Measurements from ENCODE around the gene INPP5A. TPM values are rescaled to one million over a fixed set of nuclear protein-coding genes. Genes with fewer than 3 reads are reported as not detected.

The INPP5A gene
- total and polyA plus RNA-seq, 2 donors (not counting 1 experiment from before 2014, with no cell fraction given) = 9.3 to 87.8 TPM

GRCh38 chr10:132584081-132584480 is 46.5 kb downstream of the INPP5A start:
- no peak overlapping the region for H3K27ac ChIP-seq (ENCODE audit: low read length in 2 of 2)
- H3K27me3 ChIP-seq (replicated peaks in 1 of 4; ENCODE audit: control extremely low read depth in 1 of 4, control insufficient read depth in 3 of 4, insufficient read depth in 4 of 4, low read length in 3 of 4) = no peaks in the 10 kb centered on the region
- H3K9ac ChIP-seq (ENCODE audit: low read length) = no peak overlapping the region
- Mint-ChIP-seq H3K9me3 (ENCODE audit: insufficient read depth) (no peaks in the 10 kb centered on the region), H3K27ac (no peak overlapping the region), H3K27me3 (no peaks in the 10 kb centered on the region), H3K4me3 (no peak overlapping the region), H3K4me1 (peaks cover 72% of the 10 kb centered on the region)
- ATAC-seq (ENCODE audit: low read depth) = no peak
- no peaks in the 10 kb centered on the region for H3K36me3 ChIP-seq (replicated peaks in 1 of 2; ENCODE audit: control extremely low read depth in 1 of 2, control insufficient read depth in 1 of 2, extremely low read depth in 1 of 2, insufficient read depth in 2 of 2, low read length in 1 of 2)
- CTCF ChIA-PET = no interaction called here
- no CpG with 5 or more reads among the region's 1 CpG for WGBS (ENCODE audit: insufficient coverage)
- peaks cover 40 to 51% of the 10 kb centered on the region in 2 donors for H3K4me1 ChIP-seq (ENCODE audit: control insufficient read depth in 2 of 2, insufficient read depth in 2 of 2, low read length in 2 of 2)
- no peak overlapping the region for H2AFZ ChIP-seq (ENCODE audit: insufficient read depth, low read depth, low read length, poor library complexity, severe bottlenecking)
- no peak for DNase-seq
- no peak overlapping the region for H3K4me2 ChIP-seq (replicated peaks; ENCODE audit: low read depth, low read length, poor library complexity, severe bottlenecking)
- TF ChIP-seq EZH2 (IDR thresholded peaks at IDR 0.05; ENCODE audit: borderline replicate concordance, insufficient read depth, low read depth, low read length, poor library complexity, severe bottlenecking) (no peak), CTCF (IDR thresholded peaks at IDR 0.05) (no peak)
- intact Hi-C loops (cut with micrococcal nuclease) = no loop called here
- peaks cover 0 to 17% (median 0%) of the 10 kb centered on the region in 3 donors for H3K9me3 ChIP-seq (ENCODE audit: control extremely low read depth in 1 of 3, control insufficient read depth in 2 of 3, insufficient read depth in 1 of 3, low read length in 2 of 3)
- H3K4me3 ChIP-seq (ENCODE audit: control extremely low read depth in 1 of 5, extremely low read depth in 1 of 5, insufficient read depth in 1 of 5, low read depth in 2 of 5, low read length in 4 of 5) = no peak overlapping the region
- H4K20me1 ChIP-seq (ENCODE audit: control insufficient read depth, insufficient read depth, low read length, poor library complexity, severe bottlenecking) = peaks cover 19% of the 10 kb centered on the region
- H3K79me2 ChIP-seq (ENCODE audit: control insufficient read depth, insufficient read depth, low read length) = peaks cover 96% of the 10 kb centered on the region
- POLR2A ChIA-PET = no interaction called here

GRCh38 chr10:132585732-132586722 is 48.4 kb downstream of the INPP5A start:
- Mint-ChIP-seq H3K27me3 (no peaks in the 10 kb centered on the region), H3K9me3 (ENCODE audit: insufficient read depth) (no peaks in the 10 kb centered on the region), H3K27ac (peak overlapping the region; percentile 62), H3K4me1 (peaks cover 74% of the 10 kb centered on the region), H3K4me3 (peak overlapping the region; percentile 26)
- peaks cover 10% of the 10 kb centered on the region for H4K20me1 ChIP-seq (ENCODE audit: control insufficient read depth, insufficient read depth, low read length, poor library complexity, severe bottlenecking)
- H3K4me1 ChIP-seq (ENCODE audit: control insufficient read depth in 2 of 2, insufficient read depth in 2 of 2, low read length in 2 of 2) = peaks cover 40 to 49% of the 10 kb centered on the region in 2 donors
- H2AFZ ChIP-seq (ENCODE audit: insufficient read depth, low read depth, low read length, poor library complexity, severe bottlenecking) = no peak overlapping the region
- H3K27me3 ChIP-seq (replicated peaks in 1 of 4; ENCODE audit: control extremely low read depth in 1 of 4, control insufficient read depth in 3 of 4, insufficient read depth in 4 of 4, low read length in 3 of 4) = no peaks in the 10 kb centered on the region
- ChIA-PET CTCF (no interaction called here), POLR2A (no interaction called here)
- peaks cover 98% of the 10 kb centered on the region for H3K79me2 ChIP-seq (ENCODE audit: control insufficient read depth, insufficient read depth, low read length)
- H3K36me3 ChIP-seq (replicated peaks in 1 of 2; ENCODE audit: control extremely low read depth in 1 of 2, control insufficient read depth in 1 of 2, extremely low read depth in 1 of 2, insufficient read depth in 2 of 2, low read length in 1 of 2) = no peaks in the 10 kb centered on the region
- no peak overlapping the region for H3K9ac ChIP-seq (ENCODE audit: low read length)
- DNase-seq (no peak), ATAC-seq (ENCODE audit: low read depth) (no peak)
- 64% methylated on average over 33 of the region's 38 CpGs for WGBS (ENCODE audit: insufficient coverage)
- peaks cover 0 to 10% (median 0%) of the 10 kb centered on the region in 3 donors for H3K9me3 ChIP-seq (ENCODE audit: control extremely low read depth in 1 of 3, control insufficient read depth in 2 of 3, insufficient read depth in 1 of 3, low read length in 2 of 3)
- peak overlapping the region; percentile 14 for H3K4me2 ChIP-seq (replicated peaks; ENCODE audit: low read depth, low read length, poor library complexity, severe bottlenecking)
- TF ChIP-seq CTCF (IDR thresholded peaks at IDR 0.05) = no peak
- no peak for TF ChIP-seq EZH2 (IDR thresholded peaks at IDR 0.05; ENCODE audit: borderline replicate concordance, insufficient read depth, low read depth, low read length, poor library complexity, severe bottlenecking)
- intact Hi-C loops (cut with micrococcal nuclease) = no loop called here
- H3K27ac ChIP-seq (ENCODE audit: low read length in 2 of 2) = no peak overlapping the region
- no peak overlapping the region for H3K4me3 ChIP-seq (ENCODE audit: control extremely low read depth in 1 of 5, extremely low read depth in 1 of 5, insufficient read depth in 1 of 5, low read depth in 2 of 5, low read length in 4 of 5)
